HG03045 (cell line): Measurements from ENCODE around the gene TNPO3.
"Not testable (repeated sequence)": the region's sequence is repeated elsewhere in the genome, so short reads cannot be mapped to it uniquely, and the experiment has no call there.

Experiments used
- ATAC-seq: cut with Tn5 transposase; IDR thresholded peaks from one replicate; pipeline ENCODE4 v1.9.1; 2021; ENCODE audit warnings: mild to moderate bottlenecking, moderate library complexity; ENCODE audit not compliant: unreplicated experiment

The TNPO3 gene

DNA sequence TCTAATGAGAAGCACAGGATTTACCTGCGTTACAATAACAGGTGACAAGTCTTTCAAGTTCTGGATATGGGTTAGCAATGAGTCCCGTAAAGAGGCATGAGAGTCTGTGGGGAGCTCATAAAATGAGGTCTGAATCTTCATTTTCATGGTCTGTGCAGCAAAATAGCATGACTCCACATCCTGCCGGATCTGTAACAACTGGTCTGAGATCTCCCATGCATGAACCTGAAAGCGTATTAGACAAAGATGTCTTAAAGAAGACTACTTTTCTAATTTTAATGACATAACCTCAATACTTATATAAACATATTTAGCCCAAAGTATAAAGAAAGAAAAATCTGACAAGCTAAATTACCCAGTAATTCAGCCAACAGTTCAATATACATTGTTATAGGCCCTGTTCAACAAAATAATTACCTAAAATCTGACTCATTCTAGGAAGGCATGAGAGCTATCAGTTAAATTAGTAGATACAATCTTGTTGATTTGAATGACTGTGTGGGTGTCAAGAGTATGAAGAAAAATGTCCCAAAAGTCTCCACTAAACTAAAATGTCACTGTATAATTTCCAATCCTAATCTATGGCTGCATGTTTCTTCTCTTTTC is 36.9 kb downstream of the TNPO3 start:
- no peak for ATAC-seq

- no peak for ATAC-seq
Measured at GRCh38 chr7:129017264-129017663, 37.6 kb downstream of the TNPO3 start.

GRCh38 chr7:129014501-129015101 is 40.3 kb downstream of the TNPO3 start:
- ATAC-seq, result no peak

GRCh38 chr7:129013048-129013724 is 41.7 kb downstream of the TNPO3 start:
- no peak for ATAC-seq

- no peak for ATAC-seq
Measured at GRCh38 chr7:129012641-129013040, 42.3 kb downstream of the TNPO3 start.

DNA sequence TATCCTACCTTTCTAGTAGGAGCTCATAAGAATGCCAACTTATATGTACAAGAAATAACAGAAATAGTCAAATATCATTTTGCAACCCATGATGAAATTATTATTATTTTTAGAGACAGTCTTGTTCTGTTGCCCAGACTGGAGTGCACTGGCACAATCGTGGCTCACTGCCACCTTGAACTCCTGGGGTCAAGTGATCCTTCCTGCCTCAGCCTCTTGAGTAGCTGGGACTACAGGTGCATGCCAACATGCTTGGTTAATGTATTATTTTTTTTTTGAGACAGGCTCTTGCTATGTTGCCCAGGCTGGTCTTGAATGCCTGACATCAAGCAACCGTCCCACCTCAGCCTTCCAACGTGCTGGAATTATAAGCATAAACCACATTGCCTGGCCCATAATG is 44.8 kb downstream of the TNPO3 start:
- ATAC-seq, result no peak

GRCh38 chr7:129009437-129009836 is 45.5 kb downstream of the TNPO3 start:
- no peak for ATAC-seq

- ATAC-seq, result no peak
Measured at GRCh38 chr7:129008645-129009414, 46.1 kb downstream of the TNPO3 start.

GRCh38 chr7:129007572-129007971 is 47.3 kb downstream of the TNPO3 start:
- no peak for ATAC-seq

GRCh38 chr7:129006636-129007414 is 48.1 kb downstream of the TNPO3 start:
- no peak for ATAC-seq

DNA sequence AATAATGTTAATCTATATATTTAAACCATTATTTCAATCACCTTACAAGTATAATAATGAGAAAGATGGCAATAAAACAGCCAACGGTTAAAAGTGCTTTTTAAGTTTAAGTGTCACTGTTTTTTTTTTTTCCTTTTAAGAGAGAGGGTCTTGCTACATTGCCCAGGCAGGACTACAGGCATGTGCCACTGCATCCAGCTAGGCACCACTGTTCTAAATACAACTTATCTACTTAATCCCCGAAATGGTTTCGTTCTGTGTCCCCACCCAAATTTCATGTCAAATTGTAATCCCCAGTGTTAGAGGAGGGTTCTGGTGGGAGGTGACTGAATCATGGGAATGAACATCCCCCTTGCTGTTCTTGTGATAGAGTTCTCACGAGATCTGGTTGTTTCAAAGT is 49.7 kb downstream of the TNPO3 start:
- ATAC-seq, result no peak

GRCh38 chr7:128997181-128997580 is 57.7 kb downstream of the TNPO3 start:
- no peak for ATAC-seq

DNA sequence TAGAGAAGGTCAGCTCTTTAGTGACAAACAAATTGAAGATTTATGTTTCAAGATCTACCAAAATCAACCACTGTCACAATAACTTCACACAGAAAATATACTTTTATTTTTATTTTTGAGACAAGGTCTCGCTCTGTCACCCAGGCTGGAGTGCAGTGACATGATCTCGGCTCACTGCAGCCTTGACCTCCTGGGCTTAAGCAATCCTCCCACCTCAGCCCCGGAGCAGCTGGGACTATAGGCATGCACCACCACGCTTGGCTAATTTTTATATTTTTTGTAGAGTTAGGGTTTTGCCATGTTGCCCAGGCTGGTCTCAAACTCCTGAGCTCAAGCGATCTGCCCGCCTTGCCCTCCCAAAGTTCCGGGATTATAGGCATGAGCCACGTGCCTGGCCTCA is 60.4 kb downstream of the TNPO3 start:
- not testable (repeated sequence) for ATAC-seq

DNA sequence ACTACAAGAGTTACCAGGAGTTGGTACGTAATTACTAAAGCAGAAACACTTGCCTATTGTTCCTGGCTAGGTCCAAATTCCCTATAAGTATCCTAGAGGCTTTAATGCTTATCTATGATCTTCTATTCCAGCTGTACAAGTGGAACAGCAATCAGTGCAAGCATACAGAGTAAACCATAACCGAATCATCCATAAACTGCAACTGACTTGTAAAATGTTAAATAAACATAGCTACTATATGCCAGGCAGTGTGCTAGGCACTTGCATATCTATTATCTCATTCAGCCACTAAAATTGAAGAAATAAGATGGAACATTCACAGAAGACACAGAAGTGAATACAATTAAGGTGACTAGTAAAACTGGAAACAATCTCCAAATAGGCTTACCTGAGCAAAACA is 61.5 kb downstream of the TNPO3 start:
- no peak for ATAC-seq

GRCh38 chr7:128989961-128990360 is 65.0 kb downstream of the TNPO3 start:
- no peak for ATAC-seq

GRCh38 chr7:128988372-128988771 is 66.5 kb downstream of the TNPO3 start:
- no peak for ATAC-seq

- ATAC-seq, result no peak
Measured at GRCh38 chr7:128986609-128987008, 68.3 kb downstream of the TNPO3 start.

GRCh38 chr7:128985660-128986059 is 69.3 kb downstream of the TNPO3 start:
- ATAC-seq, result no peak

DNA sequence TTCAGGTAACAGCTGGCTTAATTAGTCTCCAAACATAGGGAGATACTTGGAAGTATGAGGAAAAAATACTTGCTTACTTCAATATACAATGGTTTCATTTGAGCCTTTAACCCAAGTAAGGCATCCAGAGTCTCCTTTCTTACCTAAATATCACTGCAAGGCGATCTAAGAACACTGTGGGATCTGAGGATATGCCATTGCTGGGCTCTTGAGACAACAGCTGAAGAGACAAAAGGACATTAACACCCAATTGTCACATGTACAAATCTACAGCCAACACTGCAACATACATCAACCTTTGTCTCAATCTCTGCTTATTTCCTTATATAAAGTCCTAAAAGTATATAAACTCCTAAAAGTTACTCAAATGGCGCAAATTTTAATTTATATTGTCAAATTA is 72.8 kb downstream of the TNPO3 start:
- no peak for ATAC-seq

DNA sequence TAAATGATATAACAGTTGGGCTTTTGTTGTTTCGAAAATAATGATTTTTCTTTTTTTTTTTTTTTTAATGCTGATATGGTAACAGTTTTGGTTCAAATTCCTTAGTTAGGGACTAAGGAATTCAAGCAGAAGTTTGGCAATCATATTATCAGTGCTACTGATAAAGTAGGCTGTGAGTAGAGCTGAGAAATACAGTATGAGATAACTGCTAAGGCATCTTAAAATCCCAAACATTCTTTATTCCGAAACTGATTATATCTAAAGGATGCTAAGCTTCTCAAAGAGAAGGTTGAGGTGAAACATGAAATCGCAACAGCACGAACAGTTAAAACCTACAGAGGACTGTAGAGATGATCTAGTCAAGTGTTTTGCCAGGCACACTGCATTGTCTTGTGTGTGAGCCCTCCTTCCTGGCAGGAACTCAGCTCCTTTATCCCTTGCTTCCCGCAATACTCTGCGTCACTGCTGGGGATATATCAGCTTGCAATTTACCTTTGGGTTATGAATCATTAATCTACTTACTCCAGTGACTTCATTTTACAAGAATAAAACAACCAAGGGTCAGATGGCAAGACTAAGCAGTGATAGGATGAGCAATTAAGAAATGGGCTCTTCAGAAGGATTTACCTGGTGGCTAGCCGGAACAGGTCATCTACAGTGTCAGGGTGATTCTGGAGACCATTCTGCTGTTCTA is 80.5 kb downstream of the TNPO3 start:
- ATAC-seq, result no peak
